ENCODE measurements around the gene PRR5. TPM values are rescaled to one million over a fixed set of nuclear protein-coding genes. Genes with fewer than 3 reads are reported as not detected.

The PRR5 gene
- total RNA-seq, 1 donor from 2014 or later: 63.6 TPM

DNA sequence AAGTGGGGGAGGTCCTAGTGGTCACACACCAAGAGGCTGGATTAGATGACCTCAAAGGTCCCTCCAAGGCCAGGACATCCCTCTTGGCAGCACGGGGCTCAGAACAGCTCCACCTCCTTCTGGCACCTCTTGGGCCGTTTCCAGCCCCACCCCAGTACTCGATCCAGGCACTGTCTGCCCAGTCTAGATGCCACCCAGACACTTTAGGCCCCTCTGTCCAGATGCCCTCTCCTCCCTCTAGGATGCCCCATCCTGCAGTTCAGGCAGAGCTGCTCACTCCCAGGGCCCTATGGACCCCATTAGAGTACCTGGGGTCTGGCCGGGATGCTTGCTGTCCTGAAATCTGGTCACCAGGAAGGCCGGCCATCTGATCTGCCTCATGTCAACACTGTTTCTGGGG, 34.7 kb upstream of the PRR5 start:
- Mint-ChIP-seq H3K4me3 (peak overlapping the region; percentile 69), H3K36me3 (no peaks in the 10 kb centered on the region), H3K27me3 (ENCODE audit: low read depth) (peaks cover 45% of the 10 kb centered on the region), H3K27ac (peak overlapping the region; percentile 4), H3K9me3 (no peaks in the 10 kb centered on the region), H3K4me1 (no peaks in the 10 kb centered on the region)
- no peak for DNase-seq (ENCODE audit: low spot score in 2 of 2, unreplicated experiment in 2 of 2)
- TF ChIP-seq, protein P1, sequence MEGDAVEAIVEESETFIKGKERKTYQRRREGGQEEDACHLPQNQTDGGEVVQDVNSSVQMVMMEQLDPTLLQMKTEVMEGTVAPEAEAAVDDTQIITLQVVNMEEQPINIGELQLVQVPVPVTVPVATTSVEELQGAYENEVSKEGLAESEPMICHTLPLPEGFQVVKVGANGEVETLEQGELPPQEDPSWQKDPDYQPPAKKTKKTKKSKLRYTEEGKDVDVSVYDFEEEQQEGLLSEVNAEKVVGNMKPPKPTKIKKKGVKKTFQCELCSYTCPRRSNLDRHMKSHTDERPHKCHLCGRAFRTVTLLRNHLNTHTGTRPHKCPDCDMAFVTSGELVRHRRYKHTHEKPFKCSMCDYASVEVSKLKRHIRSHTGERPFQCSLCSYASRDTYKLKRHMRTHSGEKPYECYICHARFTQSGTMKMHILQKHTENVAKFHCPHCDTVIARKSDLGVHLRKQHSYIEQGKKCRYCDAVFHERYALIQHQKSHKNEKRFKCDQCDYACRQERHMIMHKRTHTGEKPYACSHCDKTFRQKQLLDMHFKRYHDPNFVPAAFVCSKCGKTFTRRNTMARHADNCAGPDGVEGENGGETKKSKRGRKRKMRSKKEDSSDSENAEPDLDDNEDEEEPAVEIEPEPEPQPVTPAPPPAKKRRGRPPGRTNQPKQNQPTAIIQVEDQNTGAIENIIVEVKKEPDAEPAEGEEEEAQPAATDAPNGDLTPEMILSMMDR (IDR thresholded peaks at IDR 0.05; ENCODE audit: unreplicated experiment): no peak

DNA sequence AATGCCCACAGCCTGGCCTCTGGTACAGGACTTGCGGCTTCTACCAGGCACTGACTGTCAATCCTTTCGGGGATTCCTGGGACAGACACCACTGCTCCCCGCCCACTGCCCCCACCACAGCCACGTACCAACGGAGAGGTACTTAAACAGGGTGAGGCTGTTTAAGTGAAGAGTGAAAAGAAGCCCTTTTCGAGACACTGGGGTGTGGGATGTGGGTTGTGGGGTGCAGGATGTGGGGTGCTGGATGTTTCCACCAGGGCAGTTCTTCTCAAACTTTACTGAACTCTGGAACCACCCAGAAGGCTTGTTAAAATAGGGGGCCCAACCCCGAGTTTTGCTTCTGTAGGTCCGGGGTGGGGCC, 34.2 kb upstream of the PRR5 start:
- TF ChIP-seq, protein P1 (IDR thresholded peaks at IDR 0.05; ENCODE audit: unreplicated experiment): no peak
- H3K9me3 Mint-ChIP-seq: no peaks in the 10 kb centered on the region
- H3K4me3 Mint-ChIP-seq: peak overlapping the region; percentile 69
- DNase-seq (ENCODE audit: low spot score in 2 of 2, unreplicated experiment in 2 of 2): no peak
- H3K36me3 Mint-ChIP-seq: no peaks in the 10 kb centered on the region
- peaks cover 45% of the 10 kb centered on the region for H3K27me3 Mint-ChIP-seq (ENCODE audit: low read depth)
- no peaks in the 10 kb centered on the region for H3K4me1 Mint-ChIP-seq
- peak overlapping the region; percentile 4 for H3K27ac Mint-ChIP-seq

DNA sequence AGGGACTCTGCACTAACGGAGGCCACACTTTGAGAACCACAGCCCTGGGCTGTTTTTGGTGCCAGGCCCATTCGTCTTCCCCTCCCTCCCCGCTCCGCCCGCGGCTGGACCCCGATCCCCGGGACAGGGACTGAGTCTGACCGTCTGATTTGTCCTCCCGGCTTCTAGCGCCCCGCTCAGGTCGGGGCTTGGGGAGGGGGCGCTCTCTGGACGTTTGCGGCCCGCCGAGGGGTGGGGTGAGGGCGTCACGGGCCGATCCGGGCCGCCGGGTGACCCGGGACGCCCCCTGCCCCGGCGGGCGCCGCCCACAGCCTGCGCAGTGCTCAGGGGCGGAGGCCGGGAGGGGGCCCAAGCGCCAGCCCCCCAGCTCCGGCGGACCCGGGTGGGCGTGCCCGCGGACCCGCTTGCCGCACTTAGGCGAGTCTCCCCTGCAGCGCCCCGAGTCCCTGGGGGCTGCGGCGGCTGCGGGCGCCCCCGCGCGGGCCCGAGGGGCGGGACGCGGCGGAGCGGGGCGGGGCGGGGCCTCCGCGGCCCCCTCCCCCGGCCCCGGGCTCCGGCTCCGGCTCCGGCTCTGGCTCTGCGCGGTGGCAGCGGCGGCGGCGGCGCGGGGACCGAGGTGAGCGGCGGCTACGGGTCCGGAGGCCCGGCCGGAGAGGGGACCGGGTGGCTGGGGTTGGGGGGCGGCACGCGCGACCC, 33.7 kb upstream of the PRR5 start:
- TF ChIP-seq, protein P1 (IDR thresholded peaks at IDR 0.05; ENCODE audit: unreplicated experiment): no peak
- Mint-ChIP-seq H3K9me3 (no peaks in the 10 kb centered on the region), H3K27me3 (ENCODE audit: low read depth) (peaks cover 45% of the 10 kb centered on the region), H3K36me3 (no peaks in the 10 kb centered on the region), H3K27ac (no peak overlapping the region), H3K4me1 (no peaks in the 10 kb centered on the region), H3K4me3 (peak overlapping the region; percentile 69)
- no peak for DNase-seq (ENCODE audit: low spot score in 2 of 2, unreplicated experiment in 2 of 2)

DNA sequence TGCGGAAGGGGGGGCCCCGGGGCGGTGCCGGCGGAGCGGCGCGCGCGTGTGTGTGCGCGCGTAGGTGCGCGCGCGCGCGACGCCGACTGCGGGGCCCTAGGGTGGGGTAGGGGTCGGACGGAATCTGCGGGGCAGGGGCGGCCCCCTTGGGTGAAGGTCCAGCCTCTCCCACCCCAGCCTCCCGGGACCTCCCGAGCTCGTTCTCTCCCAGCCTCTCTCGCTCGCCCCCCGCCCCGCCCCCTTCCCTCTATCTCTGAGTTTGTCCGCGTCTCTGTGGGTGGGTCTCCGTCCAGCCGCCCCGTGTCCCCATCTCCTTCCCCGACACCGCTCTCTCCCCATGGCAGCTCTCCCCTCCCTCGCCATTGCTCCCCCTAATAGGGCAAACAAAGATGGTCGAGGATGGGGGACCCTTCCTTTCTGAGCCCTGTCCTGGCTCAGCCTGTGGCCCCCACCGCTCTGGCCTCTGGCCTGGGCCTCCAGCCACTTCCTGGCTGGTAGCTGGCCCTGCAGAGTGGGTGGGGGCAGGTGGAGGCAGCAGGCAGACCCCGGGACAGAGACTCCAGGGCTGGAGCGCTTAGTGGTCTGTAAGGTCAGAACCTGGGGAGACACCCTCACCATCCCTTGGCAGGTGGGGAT, 33.0 kb upstream of the PRR5 start:
- no peaks in the 10 kb centered on the region for H3K36me3 Mint-ChIP-seq
- peak overlapping the region; percentile 70 for H3K4me3 Mint-ChIP-seq
- TF ChIP-seq, protein P1 (IDR thresholded peaks at IDR 0.05; ENCODE audit: unreplicated experiment): no peak
- DNase-seq (ENCODE audit: low spot score in 2 of 2, unreplicated experiment in 2 of 2): no peak
- no peaks in the 10 kb centered on the region for H3K4me1 Mint-ChIP-seq
- peaks cover 45% of the 10 kb centered on the region for H3K27me3 Mint-ChIP-seq (ENCODE audit: low read depth)
- no peak overlapping the region for H3K27ac Mint-ChIP-seq
- H3K9me3 Mint-ChIP-seq: no peaks in the 10 kb centered on the region

DNA sequence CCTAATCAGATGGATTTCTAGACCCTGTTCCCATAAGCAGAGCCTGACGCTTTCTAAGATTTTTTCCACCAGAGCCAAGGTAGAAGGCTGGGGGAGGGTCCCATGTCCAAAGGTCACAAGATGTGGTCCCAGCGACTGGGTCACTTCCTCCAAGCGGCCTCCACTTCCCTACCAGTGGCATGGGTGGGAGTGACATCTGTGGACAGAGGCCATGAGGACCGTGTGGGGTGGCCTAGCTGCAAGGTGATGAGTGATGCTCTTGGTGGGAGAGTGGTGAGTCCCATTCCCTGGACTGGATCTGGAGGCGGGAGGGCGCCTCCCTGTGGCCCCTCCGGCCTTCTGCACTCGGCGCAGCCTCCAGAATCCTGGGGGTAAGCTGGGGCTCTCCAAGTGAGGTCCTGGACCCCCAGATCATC, 32.4 kb upstream of the PRR5 start:
- H3K9me3 Mint-ChIP-seq: no peaks in the 10 kb centered on the region
- TF ChIP-seq, protein P1 (IDR thresholded peaks at IDR 0.05; ENCODE audit: unreplicated experiment): no peak
- H3K4me1 Mint-ChIP-seq: no peaks in the 10 kb centered on the region
- H3K27me3 Mint-ChIP-seq (ENCODE audit: low read depth): peaks cover 45% of the 10 kb centered on the region
- peak overlapping the region; percentile 70 for H3K4me3 Mint-ChIP-seq
- H3K27ac Mint-ChIP-seq: no peak overlapping the region
- H3K36me3 Mint-ChIP-seq: no peaks in the 10 kb centered on the region
- DNase-seq (ENCODE audit: low spot score in 2 of 2, unreplicated experiment in 2 of 2): no peak
